HFF-Myc (cell line): ENCODE results near the gene TBC1D3B.

Experiments
- DNase-seq: peaks from one replicate; pipeline ENCODE4 v3.0.0-alpha.2; 2011; ENCODE audit warnings: low read depth; ENCODE audit errors: extremely low read depth
- H3K4me3 ChIP-seq: replicated peaks from 2 replicates; pipeline ENCODE4 v1.5.1; 2011; ENCODE audit warnings: low read depth, mild to moderate bottlenecking, control low read depth, low read length
- TF ChIP-seq, protein P1 (sequence below): IDR thresholded peaks from 2 replicates; pipeline ENCODE4 v1.5.1; 2012; ENCODE audit warnings: mild to moderate bottlenecking, low read depth, low read length, control low read depth; ENCODE audit errors: missing control alignments

The TBC1D3B gene

DNA sequence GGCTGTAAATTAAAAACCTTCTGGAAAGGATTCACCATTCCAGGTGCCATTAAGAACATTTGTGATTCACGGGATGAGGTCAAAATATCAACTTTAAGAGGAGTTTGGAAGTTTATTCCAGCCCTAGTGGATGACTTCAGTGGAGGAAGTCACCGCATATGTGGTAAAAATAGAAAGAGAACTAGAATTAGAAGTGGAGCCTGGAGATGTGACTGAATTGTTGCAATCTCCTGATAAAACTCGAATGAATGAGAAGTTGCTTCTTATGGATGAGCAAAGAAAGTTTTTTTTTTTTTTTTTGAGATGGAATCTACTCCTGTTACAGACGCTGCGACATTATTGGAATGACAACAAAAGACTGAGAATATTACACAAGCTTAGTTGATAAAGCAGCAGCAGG is 46.1 kb downstream of the TBC1D3B start:
- DNase-seq: no peak
- TF ChIP-seq, protein P1, sequence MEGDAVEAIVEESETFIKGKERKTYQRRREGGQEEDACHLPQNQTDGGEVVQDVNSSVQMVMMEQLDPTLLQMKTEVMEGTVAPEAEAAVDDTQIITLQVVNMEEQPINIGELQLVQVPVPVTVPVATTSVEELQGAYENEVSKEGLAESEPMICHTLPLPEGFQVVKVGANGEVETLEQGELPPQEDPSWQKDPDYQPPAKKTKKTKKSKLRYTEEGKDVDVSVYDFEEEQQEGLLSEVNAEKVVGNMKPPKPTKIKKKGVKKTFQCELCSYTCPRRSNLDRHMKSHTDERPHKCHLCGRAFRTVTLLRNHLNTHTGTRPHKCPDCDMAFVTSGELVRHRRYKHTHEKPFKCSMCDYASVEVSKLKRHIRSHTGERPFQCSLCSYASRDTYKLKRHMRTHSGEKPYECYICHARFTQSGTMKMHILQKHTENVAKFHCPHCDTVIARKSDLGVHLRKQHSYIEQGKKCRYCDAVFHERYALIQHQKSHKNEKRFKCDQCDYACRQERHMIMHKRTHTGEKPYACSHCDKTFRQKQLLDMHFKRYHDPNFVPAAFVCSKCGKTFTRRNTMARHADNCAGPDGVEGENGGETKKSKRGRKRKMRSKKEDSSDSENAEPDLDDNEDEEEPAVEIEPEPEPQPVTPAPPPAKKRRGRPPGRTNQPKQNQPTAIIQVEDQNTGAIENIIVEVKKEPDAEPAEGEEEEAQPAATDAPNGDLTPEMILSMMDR: no peak
- no peak overlapping the region for H3K4me3 ChIP-seq

DNA sequence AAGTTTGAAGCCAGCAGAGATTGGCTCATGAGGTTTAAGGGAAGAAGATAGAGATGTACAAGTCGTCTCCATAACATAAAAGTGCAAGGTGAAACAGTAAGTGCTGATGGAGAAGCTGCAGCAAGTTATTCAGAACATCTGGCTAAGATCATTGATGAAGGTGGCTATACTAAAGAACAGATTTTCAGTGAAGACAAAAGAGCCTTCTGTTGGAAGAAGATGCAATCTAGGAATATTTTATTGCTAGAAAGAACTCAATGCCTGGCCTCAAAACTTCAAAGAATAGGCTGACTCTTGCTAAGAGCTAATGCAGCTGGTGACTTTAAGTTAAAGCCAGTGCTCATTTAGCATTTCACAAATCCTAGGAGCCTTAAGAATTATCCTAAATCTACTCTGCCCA is 46.8 kb downstream of the TBC1D3B start:
- H3K4me3 ChIP-seq: no peak overlapping the region
- DNase-seq: no peak
- TF ChIP-seq, protein P1: no peak

DNA sequence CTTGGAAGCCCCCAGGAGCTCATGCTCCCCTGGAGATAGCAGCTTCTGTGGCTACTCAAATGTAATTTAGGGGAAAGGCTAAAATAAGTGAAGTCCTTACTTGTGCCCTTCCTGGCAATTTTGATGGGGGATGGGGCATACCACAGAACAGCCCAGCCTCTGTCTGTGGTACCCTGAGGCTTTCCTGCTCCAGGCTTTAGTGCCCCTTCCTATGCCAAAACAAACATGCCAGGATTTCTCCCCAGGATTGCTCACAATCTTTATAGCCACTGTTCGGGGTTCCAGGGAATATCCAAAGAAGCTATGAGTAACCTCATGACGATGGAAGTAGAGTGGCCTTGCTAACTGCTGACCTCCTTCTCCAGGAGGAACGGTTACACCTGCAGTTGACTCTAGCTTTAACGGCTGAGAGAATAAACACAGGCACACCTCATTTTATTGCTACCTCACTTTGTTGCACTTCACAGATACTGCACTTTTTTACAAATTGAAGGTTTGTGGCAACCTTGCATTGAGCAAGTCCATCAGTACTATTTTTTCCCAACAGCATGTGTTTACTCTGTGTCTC is 47.9 kb downstream of the TBC1D3B start:
- no peak for DNase-seq
- TF ChIP-seq, protein P1: no peak
- H3K4me3 ChIP-seq: no peak overlapping the region

DNA sequence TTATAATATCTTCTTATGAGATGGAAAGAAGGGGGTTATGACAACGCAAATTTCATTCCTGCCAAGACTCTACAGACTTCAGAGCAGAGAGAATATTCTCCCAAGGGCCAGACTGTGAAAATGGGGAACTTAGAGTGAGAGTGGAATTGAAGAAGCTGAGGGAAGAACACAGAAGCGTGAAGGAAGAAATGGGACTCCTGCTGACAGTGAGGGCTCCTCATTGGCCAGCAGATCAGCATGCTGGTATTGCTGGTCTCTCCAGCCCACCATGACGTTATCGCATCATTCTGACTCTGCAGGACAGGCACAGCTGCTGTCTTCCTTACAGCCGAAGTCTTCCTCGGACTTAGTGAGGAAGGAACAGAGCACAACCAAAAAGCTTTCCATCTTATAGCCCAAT is 48.5 kb downstream of the TBC1D3B start:
- no peak for DNase-seq
- no peak overlapping the region for H3K4me3 ChIP-seq
- TF ChIP-seq, protein P1: no peak

- no peak for DNase-seq
- no peak overlapping the region for H3K4me3 ChIP-seq
- TF ChIP-seq, protein P1: no peak
Measured at GRCh38 chr17:36127199-36127893, 49.1 kb downstream of the TBC1D3B start.

DNA sequence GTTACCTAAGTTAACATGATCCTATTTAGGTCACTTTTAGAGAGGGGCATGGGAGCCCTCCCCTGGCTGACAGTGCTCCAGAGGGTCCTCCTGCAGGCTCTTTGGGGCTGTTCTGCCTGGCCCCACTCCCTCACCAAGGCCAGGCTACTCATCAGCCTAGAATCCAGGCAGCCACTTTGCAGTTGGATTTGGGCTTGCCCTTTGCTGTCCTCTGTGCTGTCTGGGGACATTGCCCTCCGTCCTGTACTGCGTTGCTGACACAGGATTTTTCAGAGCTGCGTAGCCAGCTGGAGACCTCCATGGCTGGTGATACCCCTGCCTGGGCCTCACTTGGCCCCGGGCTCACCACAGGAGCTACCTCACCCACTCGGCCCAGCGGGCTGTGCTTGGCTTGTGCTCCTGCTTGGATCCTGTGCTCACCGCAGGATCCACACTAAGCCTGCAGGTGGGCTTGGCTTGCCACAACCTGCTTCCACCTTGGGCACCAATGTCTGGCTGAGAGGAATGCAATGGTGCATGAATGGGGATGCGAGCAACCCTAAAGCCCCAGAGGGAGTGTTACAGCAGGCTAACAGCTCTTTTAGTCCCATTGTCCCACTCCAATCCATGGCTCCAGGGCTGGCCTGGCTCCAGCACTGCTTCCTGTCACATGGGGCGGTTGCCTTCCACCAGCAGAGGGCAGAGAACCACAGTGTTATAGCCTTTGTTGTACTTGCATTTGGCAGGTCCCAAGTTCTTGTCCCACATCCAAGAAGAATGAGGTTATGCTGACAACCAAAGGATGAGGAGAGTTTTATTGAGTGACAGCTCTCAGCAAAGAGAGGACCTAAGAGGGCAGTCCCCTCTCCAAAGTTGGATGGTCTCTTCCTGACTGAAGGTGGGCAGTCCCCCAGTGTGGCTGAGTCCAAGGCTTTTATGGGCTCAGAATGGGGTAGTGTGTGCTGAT is 51.3 kb downstream of the TBC1D3B start:
- DNase-seq: no peak
- no peak overlapping the region for H3K4me3 ChIP-seq
- TF ChIP-seq, protein P1: no peak
